Activated CD8-positive, alpha-beta memory T cell treated with anti-CD3 and anti-CD28 coated beads for 48 hours (primary cell): ENCODE results near the gene PIK3CD.
"Not testable (repeated sequence)": the region's sequence is repeated elsewhere in the genome, so short reads cannot be mapped to it uniquely, and the experiment has no call there.

Experiments used
- DNase-seq, 3 experiments: peaks; one replicate each; pipeline ENCODE4 v3.0.0-alpha.2; 2020; ENCODE audit warnings: low read depth in 2 of 3, low spot score in 2 of 3

The PIK3CD gene

DNA sequence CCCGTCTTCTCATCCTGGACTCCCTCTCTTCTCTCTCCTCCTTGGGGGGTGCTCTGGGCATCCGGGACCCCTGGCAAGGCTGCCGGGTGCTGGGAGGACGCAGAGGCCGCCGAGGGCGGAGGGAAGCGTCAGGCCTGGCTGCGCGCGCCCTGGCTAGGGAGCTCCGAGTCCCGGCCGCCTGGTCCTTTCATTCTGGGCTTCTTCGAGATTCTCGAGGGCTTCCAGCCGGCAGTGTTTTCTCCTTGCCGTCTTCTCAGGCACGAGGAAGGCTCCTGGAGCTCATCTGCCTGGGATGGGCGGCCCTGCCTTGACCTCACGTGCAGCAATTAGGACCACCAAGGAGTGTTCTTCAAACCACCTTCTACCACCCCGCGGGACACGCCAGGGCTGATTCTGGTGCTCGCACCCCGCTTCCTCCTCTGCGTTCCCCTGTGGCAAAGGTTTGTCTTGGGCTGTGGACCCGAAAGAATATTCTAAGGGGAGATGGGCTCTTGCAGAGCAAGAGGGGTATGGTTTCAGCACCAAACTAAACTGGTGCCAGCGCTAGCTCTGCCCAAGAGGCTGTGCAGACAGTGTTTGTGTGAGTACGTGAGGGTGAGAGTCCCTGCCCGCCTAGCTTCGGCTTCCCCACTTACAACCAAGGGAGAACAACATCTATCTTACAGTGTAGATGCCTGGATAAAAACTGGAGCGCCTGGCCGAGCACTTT is 36.5 kb downstream of the PIK3CD start:
- no peak for DNase-seq

DNA sequence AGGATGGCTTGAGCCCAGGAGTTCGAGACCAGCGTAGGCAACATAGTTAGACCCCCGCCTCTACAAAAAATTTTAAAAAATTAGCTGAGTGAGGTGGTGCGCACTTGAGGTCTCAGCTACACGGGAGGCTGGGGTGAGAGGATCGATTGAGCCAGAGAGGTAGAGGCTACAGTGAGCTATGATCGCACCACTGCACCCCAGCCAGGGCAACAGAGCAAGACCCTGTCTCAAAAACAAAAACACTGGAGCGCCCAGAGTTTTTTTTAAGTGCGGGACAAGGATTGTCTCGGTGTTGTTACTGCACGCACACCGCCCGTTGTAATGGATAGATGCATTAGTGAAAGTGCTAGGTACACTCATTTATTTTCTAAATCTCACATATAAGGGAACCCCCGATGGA is 37.1 kb downstream of the PIK3CD start:
- no peak for DNase-seq

DNA sequence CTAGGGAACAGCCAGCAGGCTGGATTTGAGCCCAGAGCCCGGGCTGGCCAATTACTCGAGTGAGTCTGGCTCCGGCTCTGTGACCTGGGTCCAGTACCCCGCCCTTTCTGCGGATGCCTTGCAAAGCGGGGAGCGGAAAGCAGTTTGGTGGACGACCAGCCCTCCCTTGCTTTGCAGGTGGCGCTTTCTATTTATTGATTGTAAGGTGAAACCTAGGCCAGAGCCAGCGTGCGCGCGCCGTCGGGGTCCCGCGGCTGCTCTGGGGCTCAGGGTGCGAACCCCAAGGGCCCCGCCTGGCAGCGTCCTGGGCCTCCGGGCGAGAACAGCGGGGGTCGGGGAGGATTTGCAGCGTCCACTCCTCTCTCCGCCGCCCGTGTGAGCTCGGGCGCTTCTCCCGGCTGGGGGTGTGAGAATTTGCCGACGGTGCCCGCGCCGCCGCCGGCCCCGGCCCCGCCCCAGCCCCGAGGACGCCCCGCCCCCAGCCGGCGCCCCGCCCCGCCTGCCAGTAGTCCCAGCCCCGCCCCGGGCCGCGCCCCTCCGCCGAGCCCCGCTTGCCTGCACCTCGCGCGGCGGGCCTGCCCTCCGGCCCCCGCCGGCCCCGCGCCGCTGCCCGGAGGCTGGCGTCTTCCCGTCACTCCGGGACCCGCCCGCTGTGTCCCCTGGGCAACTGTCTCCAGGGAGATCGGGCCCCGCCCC is 37.6 kb downstream of the PIK3CD start:
- DNase-seq = peak; percentile 66 to 75 (median 70)

DNA sequence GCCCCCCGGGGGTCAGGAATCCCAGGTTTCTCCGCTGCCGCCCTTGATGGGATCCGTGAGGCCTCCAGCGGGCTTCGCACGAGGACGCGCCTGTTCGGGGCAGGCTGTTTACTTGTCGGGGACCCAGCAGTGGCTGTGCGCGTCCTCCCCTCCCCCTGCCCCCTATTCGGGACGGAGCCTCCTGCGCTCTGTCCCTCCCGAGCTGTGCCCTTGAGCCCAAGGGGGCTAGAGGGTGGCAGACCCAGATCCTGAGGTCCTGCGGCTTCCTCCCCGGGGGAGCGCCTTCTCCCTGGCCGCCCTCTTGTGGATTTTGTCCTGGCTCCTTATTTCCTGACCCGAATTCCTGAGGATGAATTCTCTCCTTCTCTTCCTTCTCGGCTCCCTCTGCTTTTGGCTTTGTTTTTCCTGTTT is 38.4 kb downstream of the PIK3CD start:
- DNase-seq = no peak

DNA sequence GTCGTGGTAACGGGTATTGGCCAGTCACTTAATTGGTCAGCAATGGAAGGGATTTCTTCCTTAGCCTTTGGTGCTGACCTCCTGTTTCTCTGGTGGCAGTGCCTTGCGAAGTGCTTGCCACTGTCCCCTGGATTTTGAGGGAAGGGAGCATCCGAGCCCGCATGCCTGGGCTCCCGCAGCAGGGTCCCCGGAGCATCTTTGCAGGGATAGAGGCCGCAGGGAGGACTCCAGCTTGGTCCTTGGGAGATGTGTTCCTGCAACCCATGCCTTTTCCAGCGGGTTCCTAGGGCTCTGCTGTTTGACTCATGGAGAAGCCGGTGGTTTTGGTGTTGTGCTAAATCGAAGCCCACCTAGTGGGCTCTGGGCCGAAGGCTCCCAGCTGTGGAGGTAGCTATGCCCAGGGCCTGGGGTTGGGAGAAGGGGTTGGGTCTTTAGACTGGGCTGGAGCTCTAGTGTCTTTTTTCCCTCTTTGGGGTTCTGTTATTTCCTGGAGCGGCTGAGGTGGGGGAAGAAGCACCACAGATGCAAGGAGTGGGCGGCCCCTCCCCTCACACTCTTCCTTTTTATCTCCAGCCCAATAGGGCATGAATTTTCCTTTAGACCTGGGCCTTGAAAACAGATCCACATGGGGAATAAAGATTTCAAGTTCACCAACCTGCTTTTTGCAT is 39.0 kb downstream of the PIK3CD start:
- no peak for DNase-seq

DNA sequence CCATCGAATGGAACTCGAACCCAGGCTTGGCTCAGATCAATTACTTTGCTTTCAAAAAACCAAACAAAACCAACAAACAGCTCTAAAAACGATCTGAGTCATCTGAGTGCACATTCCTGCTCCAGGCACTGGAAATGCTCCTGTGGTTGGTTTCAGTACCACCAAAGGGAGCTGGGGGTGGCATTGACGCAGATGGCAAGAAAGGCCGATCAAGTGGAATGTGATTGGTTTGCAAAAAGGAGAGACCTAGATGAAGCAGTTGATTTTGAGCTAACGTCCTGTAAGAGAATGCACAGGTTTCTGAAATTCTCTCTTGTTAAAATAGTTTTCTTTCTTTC is 39.5 kb downstream of the PIK3CD start:
- DNase-seq = no peak

DNA sequence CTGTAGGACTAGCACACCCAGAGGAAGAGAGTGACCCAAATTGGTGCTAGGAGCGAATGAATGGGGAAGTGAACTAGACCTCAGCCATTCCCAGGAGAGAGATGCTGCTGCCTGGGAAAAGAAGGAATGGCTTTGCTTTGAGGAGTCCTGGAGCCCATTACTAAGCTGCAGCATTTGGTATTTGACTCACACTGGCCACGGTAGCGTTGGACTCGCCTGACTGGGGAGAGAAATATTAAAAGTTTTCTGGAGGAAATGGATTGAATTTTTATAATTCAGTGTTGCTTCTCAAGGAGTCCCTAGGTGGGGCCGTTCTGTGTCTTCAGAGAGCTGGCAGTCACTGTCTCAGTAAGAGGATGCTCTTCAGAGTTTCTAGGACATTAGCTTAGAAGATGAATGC is 40.2 kb downstream of the PIK3CD start:
- DNase-seq = no peak

DNA sequence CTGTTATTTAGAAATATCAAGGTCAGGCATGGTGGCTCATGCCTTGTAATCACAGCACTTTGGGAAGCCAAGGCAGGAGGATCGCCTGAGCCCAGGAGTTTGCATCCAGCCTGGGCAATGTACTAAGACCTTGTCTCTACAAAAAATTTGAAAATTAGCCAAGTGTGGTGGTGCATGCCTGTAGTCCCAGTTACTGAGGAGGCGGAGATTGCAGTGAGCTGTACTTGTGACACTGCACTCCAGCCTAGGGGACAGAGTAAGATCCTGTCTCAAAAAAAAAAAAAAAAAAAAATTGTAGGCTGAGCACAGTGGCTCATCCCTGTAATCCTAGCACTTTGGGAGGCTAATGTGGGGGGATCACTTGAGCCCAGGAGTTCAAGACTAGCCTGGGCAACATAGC is 45.3 kb downstream of the PIK3CD start:
- DNase-seq = no peak

DNA sequence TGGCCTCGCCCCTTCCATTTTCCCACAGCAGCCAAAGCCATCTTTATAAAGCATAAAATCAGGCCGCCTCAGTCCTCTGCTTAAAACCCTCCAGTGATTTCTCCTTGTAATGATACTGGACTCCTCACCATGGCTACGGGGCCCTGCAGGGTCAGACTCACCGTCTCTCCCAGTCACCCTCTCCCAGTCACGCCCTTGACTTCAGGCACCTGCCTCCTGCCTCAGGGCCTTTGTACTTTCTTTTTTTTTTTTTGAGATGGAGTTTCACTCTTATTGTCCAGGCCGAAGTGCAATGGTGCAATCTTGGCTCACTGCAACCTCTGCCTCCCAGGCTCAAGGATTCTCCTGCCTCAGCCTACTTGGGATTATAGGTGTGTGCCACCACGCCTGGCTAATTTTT is 47.8 kb downstream of the PIK3CD start:
- DNase-seq = no peak

DNA sequence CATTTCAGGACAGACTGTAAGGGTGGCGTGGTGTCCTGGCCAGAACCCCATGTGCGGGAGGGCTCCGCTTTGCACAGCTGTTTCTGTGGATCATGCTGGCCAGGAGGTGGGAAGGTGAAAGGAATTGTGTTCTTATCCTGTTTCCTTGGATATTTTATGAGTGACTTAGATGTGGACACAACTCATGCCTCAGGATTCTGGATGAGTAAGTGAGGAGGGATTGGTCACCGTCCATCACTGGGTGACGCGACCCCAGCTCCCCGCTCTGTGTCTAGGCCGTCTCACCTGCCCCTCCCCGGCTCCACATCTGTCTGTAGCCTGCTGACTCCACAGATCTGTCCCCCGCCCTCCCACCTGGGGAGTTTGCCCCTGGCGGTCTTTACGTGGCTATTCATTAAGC is 48.8 kb downstream of the PIK3CD start:
- DNase-seq = no peak

DNA sequence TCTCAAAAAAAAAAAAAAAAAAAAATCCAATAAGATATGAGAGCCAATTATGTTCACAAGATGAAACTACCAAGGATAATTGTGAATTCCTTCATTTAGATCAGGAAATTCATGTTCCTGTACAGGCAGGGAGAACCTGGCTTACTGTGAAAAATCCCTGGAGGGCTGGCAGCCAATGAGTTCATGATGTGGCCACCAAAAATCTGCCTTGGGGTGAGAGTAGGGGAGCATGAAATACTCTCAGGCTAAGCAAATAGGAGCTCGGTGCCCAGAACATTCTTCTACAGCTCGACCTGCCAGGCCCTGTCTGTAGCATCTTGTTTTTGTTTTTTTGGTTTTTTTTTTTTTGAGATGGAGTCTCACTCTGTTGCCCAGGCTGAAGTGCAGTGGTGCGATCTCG is 50.1 kb downstream of the PIK3CD start:
- DNase-seq = no peak

DNA sequence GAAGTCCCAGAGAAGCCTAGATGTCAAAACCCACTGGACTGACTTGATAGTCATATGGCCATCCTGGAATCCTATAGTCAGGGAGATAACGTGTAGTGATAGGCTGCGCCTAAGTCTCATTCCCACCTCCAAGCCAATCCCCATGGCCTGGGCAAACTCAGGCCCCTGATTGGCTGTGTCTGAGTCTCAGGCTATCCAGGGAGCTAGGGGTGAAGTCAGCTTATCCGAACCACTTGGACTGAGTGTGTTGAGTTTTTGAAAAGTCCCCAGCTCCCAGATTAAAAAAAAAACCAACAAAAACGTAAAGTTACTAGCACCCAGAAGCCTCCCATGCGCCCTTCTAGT is 51.6 kb downstream of the PIK3CD start:
- no peak for DNase-seq

DNA sequence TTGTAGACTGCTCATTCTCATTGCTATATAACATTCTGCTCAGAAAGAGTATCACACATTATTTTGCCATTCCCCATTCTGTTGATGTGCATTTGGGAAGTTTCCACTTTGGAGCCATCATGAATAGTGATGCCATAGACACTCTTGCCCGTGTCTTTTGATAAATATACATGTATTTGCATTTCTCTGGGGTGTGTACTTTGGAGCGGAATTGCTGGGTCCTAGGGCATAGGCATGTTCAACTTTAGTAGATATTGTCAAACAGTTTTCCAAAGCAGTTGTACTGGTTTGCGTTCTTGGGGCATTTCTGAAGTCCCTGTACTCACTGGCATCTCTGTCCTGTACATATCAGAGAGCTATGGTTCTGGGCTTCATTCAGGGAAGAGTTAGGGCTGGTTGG is 52.1 kb downstream of the PIK3CD start:
- no peak for DNase-seq

DNA sequence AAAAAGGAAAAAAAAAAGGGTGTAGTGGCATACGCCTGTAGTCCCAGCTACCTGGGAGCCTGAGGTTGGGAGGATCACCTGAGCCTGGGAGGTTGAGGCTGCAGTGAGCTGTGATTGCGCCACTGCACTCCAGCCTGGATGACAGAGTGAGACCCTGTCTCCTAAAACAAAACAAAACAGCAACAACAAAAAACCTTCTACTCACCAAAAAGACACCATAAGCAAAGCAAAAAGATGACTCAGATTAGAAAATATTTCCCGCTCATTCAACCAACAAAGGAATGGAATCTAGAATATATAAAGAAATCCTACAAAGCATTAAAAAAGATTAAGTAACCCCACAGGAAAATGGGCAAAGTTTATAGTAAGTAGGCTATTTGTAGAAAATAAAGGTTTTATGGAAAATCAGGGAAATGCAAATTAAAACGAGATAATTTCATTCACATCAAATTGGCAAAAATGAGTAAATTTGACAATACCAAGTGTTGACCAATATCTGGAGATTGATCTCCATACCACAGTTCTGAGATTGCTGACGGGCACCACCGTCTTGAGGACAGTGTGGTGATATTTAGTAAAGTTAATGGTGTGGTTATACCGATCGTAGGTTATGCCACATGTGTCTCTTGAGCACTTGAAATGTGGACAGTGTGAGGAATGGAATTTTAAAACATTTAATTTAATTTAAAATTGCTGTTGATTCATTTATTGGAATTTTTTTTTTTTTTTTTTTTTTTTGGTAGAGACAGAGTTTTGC is 54.0 kb downstream of the PIK3CD start:
- DNase-seq = no peak

DNA sequence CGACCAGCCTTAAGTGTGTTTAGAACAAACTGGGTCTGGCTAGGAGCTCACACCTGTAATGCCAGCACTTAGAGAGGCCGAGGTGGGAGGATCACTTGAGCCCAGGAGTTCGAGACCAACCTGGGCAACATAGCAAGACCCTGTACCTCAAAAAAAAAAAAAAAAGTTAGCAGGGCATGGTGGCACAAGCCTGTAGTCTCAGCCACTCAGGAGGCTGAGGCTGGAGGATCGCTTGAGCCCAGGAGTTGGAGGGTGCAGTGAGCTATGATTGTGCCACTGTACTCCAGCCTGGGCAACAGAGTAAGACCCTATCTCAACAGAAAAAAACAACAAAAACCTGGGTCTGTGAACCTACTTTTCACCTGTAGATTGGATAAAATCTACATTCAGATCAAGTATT is 54.6 kb downstream of the PIK3CD start:
- DNase-seq = no peak

DNA sequence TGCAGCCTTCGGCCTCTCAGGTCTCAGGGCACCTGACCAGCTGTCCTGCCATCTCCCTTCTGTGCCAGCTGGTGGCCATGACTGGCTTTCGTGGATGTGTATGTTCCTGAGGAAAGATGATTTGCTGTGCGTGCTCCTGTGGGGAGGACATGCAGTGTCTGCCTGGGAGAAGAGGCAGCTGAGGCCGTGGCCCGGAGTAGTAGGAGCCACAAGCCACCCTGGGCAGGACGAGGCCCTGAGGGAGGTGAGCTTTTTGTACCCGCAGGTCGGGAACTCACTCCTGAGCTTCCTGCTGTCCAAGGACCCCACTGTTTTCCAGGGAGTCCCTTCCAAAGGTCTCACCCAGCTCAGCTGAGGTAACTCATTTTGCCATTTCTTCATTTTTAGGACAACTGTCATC is 58.5 kb downstream of the PIK3CD start:
- DNase-seq = no peak

DNA sequence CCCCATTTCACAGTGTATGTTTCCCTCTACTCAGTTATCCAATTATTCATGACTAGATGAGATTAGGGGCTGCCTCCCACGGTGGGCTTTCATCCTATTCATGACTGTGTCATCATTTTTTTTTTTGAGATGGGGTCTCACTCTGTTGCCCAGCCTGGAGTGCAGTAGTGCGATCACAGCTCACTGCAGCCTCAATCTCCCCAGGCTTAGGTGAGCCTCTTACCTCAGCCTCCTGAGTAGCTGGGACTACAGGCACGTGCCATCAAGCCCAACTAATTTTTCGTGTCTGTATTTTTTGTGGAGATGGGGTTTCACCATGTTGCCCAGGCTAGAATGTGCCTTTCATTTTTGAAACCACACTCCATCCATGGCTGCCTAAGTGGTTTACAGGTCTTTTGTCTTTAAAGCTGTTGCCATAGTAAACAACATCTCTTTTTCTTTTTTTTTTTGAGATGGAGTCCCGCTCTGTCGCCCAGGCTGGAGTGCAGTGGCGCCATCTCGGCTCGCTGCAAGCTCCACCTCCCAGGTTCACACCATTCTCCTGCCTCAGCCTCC is 60.0 kb downstream of the PIK3CD start:
- DNase-seq = no peak

DNA sequence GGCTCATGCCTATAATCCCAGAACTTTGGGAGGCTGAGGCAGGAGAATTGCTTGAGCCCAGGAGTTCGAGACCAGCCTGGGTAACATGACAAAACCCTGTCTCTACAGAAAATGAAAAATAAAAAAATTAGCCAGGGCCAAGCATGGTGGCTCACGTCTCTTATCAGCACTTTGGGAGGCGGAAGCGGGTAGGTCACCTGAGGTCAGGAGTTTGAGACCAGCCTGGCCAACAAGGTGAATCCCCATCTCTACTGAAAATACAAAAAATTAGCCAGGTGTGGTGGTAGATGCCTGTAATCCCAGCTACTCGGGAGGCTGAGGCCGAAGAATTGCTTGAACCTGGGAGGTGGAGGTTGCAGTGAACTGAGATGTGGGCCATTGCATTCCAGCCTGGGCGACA is 61.2 kb downstream of the PIK3CD start:
- not testable (repeated sequence) for DNase-seq

DNA sequence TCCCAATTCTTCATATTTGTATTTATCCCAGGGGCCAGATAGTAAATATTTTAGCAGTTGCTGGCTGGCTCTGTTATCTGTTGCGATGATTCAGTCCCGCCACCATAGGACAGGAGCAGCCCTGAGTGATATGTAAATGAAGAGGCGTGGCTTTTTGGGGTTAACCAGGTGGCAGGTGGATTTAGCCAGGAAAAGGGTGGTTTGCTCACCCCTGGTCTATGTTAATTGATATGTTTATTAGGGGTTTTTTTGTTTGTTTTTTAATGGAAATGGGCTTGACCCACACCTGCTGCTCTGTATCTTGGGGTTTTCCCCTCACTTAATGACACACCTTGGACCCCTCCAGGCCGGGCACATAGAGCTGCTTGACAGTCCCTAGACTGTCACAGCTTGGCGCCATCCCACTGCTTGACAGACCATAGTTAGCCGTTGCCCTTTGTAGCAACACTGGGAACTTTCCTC is 62.8 kb downstream of the PIK3CD start:
- DNase-seq = no peak

DNA sequence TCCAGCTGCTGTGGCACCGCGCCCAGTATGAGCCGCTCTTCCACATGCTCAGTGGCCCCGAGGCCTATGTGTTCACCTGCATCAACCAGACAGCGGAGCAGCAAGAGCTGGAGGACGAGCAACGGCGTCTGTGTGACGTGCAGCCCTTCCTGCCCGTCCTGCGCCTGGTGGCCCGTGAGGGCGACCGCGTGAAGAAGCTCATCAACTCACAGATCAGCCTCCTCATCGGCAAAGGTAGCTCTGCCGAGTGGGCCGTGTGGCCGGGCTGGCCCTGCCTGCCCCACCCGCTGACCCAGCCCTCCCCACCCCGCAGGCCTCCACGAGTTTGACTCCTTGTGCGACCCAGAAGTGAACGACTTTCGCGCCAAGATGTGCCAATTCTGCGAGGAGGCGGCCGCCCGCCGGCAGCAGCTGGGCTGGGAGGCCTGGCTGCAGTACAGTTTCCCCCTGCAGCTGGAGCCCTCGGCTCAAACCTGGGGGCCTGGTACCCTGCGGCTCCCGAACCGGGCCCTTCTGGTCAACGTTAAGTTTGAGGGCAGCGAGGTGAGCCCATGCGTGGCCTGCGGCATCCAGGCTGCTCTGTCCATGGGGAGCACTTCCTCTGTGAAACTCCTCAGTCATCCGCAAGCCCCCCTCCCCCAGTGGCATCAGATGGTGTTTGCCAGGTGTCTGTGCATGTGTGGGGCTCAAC is 64.2 kb downstream of the PIK3CD start:
- DNase-seq = no peak
